Measurements from ENCODE around the gene TRNAU1AP.
A peak's percentile ranks its signal among the peaks of the same experiment; 100 is the strongest.

TRNAU1AP gene

DNA sequence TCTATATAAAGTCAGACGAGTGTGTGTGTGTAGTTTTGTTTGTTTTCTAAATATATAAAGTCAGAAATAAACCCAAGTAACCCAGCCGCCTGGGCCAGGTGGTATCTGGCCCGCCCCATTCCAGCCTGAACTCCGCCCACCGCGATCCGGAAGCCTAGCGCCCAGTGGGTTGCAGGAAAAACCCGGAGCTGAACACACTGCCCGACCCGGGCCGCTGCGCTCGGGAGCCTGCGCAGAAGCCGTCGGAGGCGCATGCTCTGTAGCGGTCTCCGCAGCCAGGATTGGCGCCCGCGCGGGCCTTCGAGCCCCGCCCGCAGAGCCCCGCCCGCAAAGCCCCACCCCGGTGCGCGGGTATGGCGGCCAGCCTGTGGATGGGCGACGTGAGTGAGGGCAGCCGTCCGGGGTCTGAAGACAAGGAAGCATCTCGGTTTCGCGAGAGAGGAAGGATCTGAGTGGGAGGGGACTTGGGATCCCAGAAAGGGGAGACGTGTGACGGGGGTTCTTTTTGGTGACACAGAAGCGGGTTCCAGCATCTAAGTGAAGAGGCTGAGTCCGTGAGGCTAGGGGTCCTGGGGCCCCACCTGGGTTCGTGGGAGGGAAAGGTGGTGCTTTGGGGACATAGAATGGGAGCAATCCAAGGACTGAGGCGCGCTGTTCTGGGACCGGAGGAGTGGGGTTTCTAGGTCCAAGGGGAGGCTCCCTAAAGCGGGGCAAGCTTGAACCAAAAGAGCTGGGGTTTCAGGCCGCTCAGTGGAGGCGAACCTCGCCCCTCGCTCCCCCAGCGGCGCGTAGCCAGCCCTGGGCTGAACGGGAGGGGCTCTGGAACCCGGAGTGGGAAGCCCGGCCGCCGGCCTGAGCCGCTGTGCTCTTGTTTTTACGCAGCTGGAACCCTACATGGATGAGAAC is at the start of gene TRNAU1AP:
Gene TRNAU1AP, plus strand, starts transcription at position 328 of the 906 bp plus-strand sequence. Its CDS starts 26 bp downstream, at position 354.
- H3K27ac ChIP-seq (ENCODE audit: low read depth, low read length), result peak within 1 kb of the TSS; percentile 73
- H3K36me3 ChIP-seq (ENCODE audit: control insufficient read depth in 5 of 5, insufficient read depth in 5 of 5, low read length in 5 of 5), result peaks cover 0 to 17% (median 6%) of the 10 kb centered on the region in 5 donors
- peaks cover 0 to 18% (median 15%) of the 10 kb centered on the region in 5 donors for H3K4me1 ChIP-seq (ENCODE audit: control insufficient read depth in 5 of 5, insufficient read depth in 5 of 5, low read length in 5 of 5)
- H3K9me3 ChIP-seq (ENCODE audit: control insufficient read depth in 5 of 5, low read length in 5 of 5), result no peaks in the 10 kb centered on the region
- peak within 1 kb of the TSS; percentile 80 to 98 (median 96) for H3K4me3 ChIP-seq (ENCODE audit: low read depth in 1 of 5, low read length in 5 of 5)
- no peaks in the 10 kb centered on the region for H3K27me3 ChIP-seq (ENCODE audit: control insufficient read depth in 5 of 5, insufficient read depth in 4 of 5, low read length in 5 of 5)
- H3K9ac ChIP-seq (ENCODE audit: low read length in 5 of 5), result peak within 1 kb of the TSS; percentile 60 to 95 (median 88)

GRCh38 chr1:28503117-28503516 is 49.8 kb upstream of the TRNAU1AP start:
- Histone ChIP-seq H3K4me1 (ENCODE audit: control insufficient read depth in 5 of 5, insufficient read depth in 5 of 5, low read length in 5 of 5) (peaks cover 2 to 26% (median 24%) of the 10 kb centered on the region in 5 donors), H3K9me3 (ENCODE audit: control insufficient read depth in 5 of 5, low read length in 5 of 5) (no peaks in the 10 kb centered on the region), H3K9ac (ENCODE audit: low read length in 5 of 5) (no peak overlapping the region), H3K4me3 (ENCODE audit: low read depth in 1 of 5, low read length in 5 of 5) (no peak overlapping the region), H3K27ac (ENCODE audit: low read depth, low read length) (no peak overlapping the region), H3K27me3 (ENCODE audit: control insufficient read depth in 5 of 5, insufficient read depth in 4 of 5, low read length in 5 of 5) (no peaks in the 10 kb centered on the region), H3K36me3 (ENCODE audit: control insufficient read depth in 5 of 5, insufficient read depth in 5 of 5, low read length in 5 of 5) (peaks cover 0 to 5% (median 1%) of the 10 kb centered on the region in 5 donors)

GRCh38 chr1:28505406-28506187 is 47.3 kb upstream of the TRNAU1AP start, which contains the start of gene RCC1:
RCC1 (plus strand) TSS chr1:28506043; CDS start chr1:28529867, 23,824 bp downstream.
- no peaks in the 10 kb centered on the region for H3K27me3 ChIP-seq (ENCODE audit: control insufficient read depth in 5 of 5, insufficient read depth in 4 of 5, low read length in 5 of 5)
- peak within 1 kb of the TSS; percentile 88 to 96 (median 93) for H3K4me3 ChIP-seq (ENCODE audit: low read depth in 1 of 5, low read length in 5 of 5)
- H3K36me3 ChIP-seq (ENCODE audit: control insufficient read depth in 5 of 5, insufficient read depth in 5 of 5, low read length in 5 of 5), result peaks cover 1 to 25% (median 23%) of the 10 kb centered on the region in 5 donors
- peaks cover 6 to 51% (median 49%) of the 10 kb centered on the region in 5 donors for H3K4me1 ChIP-seq (ENCODE audit: control insufficient read depth in 5 of 5, insufficient read depth in 5 of 5, low read length in 5 of 5)
- peak within 1 kb of the TSS; percentile 52 to 92 (median 84) for H3K9ac ChIP-seq (ENCODE audit: low read length in 5 of 5)
- peak within 1 kb of the TSS; percentile 83 for H3K27ac ChIP-seq (ENCODE audit: low read depth, low read length)
- H3K9me3 ChIP-seq (ENCODE audit: control insufficient read depth in 5 of 5, low read length in 5 of 5), result no peaks in the 10 kb centered on the region

- H3K4me3 ChIP-seq (ENCODE audit: low read depth in 1 of 5, low read length in 5 of 5), result peak overlapping the region; percentile 88 to 96 (median 93)
- H3K9ac ChIP-seq (ENCODE audit: low read length in 5 of 5), result peak overlapping the region; percentile 52 to 92 (median 84)
- no peaks in the 10 kb centered on the region for H3K9me3 ChIP-seq (ENCODE audit: control insufficient read depth in 5 of 5, low read length in 5 of 5)
- H3K27ac ChIP-seq (ENCODE audit: low read depth, low read length), result peak overlapping the region; percentile 83
- H3K27me3 ChIP-seq (ENCODE audit: control insufficient read depth in 5 of 5, insufficient read depth in 4 of 5, low read length in 5 of 5), result no peaks in the 10 kb centered on the region
- H3K4me1 ChIP-seq (ENCODE audit: control insufficient read depth in 5 of 5, insufficient read depth in 5 of 5, low read length in 5 of 5), result peaks cover 7 to 55% (median 50%) of the 10 kb centered on the region in 5 donors
- peaks cover 7 to 36% (median 28%) of the 10 kb centered on the region in 5 donors for H3K36me3 ChIP-seq (ENCODE audit: control insufficient read depth in 5 of 5, insufficient read depth in 5 of 5, low read length in 5 of 5)
Observed at GRCh38 chr1:28506907-28507246, 46.0 kb upstream of the TRNAU1AP start.

- Histone ChIP-seq H3K9ac (ENCODE audit: low read length in 5 of 5) (peak overlapping the region; percentile 52 to 92 (median 84)), H3K9me3 (ENCODE audit: control insufficient read depth in 5 of 5, low read length in 5 of 5) (no peaks in the 10 kb centered on the region), H3K27me3 (ENCODE audit: control insufficient read depth in 5 of 5, insufficient read depth in 4 of 5, low read length in 5 of 5) (no peaks in the 10 kb centered on the region), H3K4me1 (ENCODE audit: control insufficient read depth in 5 of 5, insufficient read depth in 5 of 5, low read length in 5 of 5) (peaks cover 7 to 59% (median 53%) of the 10 kb centered on the region in 5 donors), H3K27ac (ENCODE audit: low read depth, low read length) (peak overlapping the region; percentile 83), H3K4me3 (ENCODE audit: low read depth in 1 of 5, low read length in 5 of 5) (peak overlapping the region; percentile 88 to 96 (median 93)), H3K36me3 (ENCODE audit: control insufficient read depth in 5 of 5, insufficient read depth in 5 of 5, low read length in 5 of 5) (peaks cover 7 to 40% (median 30%) of the 10 kb centered on the region in 5 donors)
Observed at GRCh38 chr1:28507247-28507645, 45.6 kb upstream of the TRNAU1AP start.

- Histone ChIP-seq H3K36me3 (ENCODE audit: control insufficient read depth in 5 of 5, insufficient read depth in 5 of 5, low read length in 5 of 5) (peaks cover 9 to 41% (median 31%) of the 10 kb centered on the region in 5 donors), H3K27me3 (ENCODE audit: control insufficient read depth in 5 of 5, insufficient read depth in 4 of 5, low read length in 5 of 5) (no peaks in the 10 kb centered on the region), H3K9me3 (ENCODE audit: control insufficient read depth in 5 of 5, low read length in 5 of 5) (no peaks in the 10 kb centered on the region), H3K4me3 (ENCODE audit: low read depth in 1 of 5, low read length in 5 of 5) (peak overlapping the region; percentile 88 to 96 (median 93)), H3K27ac (ENCODE audit: low read depth, low read length) (peak overlapping the region; percentile 83), H3K9ac (ENCODE audit: low read length in 5 of 5) (peak overlapping the region; percentile 6 to 92 (median 84)), H3K4me1 (ENCODE audit: control insufficient read depth in 5 of 5, insufficient read depth in 5 of 5, low read length in 5 of 5) (peaks cover 7 to 61% (median 56%) of the 10 kb centered on the region in 5 donors)
Observed at GRCh38 chr1:28507646-28508434, 45.0 kb upstream of the TRNAU1AP start.

GRCh38 chr1:28508435-28508754 is 44.5 kb upstream of the TRNAU1AP start:
- Histone ChIP-seq H3K9me3 (ENCODE audit: control insufficient read depth in 5 of 5, low read length in 5 of 5) (no peaks in the 10 kb centered on the region), H3K27me3 (ENCODE audit: control insufficient read depth in 5 of 5, insufficient read depth in 4 of 5, low read length in 5 of 5) (no peaks in the 10 kb centered on the region), H3K4me3 (ENCODE audit: low read depth in 1 of 5, low read length in 5 of 5) (peak overlapping the region in 2 of 5 donors; percentile 22 to 93), H3K36me3 (ENCODE audit: control insufficient read depth in 5 of 5, insufficient read depth in 5 of 5, low read length in 5 of 5) (peaks cover 9 to 44% (median 31%) of the 10 kb centered on the region in 5 donors), H3K27ac (ENCODE audit: low read depth, low read length) (peak overlapping the region; percentile 83), H3K9ac (ENCODE audit: low read length in 5 of 5) (peak overlapping the region in 3 of 5 donors; percentile 59 to 84 (median 71)), H3K4me1 (ENCODE audit: control insufficient read depth in 5 of 5, insufficient read depth in 5 of 5, low read length in 5 of 5) (peaks cover 7 to 61% (median 56%) of the 10 kb centered on the region in 5 donors)

DNA sequence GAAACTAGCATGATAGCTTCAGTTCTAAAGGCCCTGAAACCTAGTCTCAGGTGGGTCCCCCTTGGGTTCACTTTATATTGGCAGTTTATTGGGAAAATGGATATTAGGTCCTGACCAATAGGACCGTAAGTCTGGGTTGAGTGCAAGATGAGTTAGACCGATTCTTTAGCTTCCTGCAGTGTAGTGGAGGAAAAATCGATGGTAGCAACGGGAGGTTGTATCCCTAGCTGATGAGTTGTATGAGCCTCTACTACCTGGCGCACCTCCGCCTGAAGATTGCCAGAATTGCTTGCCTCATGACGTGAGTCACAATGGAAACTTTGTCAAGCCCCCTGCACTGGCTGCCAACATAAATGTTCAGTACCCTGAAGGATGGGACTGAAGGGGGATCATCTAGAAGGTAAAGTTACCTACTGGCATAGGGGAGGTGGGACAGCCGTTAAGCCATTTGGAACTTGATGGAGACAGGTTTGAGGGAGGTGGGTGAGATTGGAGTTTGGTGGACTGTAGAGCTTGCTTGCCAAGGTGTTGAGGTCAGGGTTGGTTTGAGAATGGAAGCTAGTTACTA is 43.1 kb upstream of the TRNAU1AP start:
- no peaks in the 10 kb centered on the region for H3K9me3 ChIP-seq (ENCODE audit: control insufficient read depth in 5 of 5, low read length in 5 of 5)
- H3K36me3 ChIP-seq (ENCODE audit: control insufficient read depth in 5 of 5, insufficient read depth in 5 of 5, low read length in 5 of 5), result peaks cover 9 to 50% (median 36%) of the 10 kb centered on the region in 5 donors
- H3K4me3 ChIP-seq (ENCODE audit: low read depth in 1 of 5, low read length in 5 of 5), result no peak overlapping the region
- H3K27ac ChIP-seq (ENCODE audit: low read depth, low read length), result no peak overlapping the region
- H3K9ac ChIP-seq (ENCODE audit: low read length in 5 of 5), result peak overlapping the region in 3 of 5 donors; percentile 6 to 41 (median 22)
- H3K4me1 ChIP-seq (ENCODE audit: control insufficient read depth in 5 of 5, insufficient read depth in 5 of 5, low read length in 5 of 5), result peaks cover 7 to 61% (median 56%) of the 10 kb centered on the region in 5 donors
- no peaks in the 10 kb centered on the region for H3K27me3 ChIP-seq (ENCODE audit: control insufficient read depth in 5 of 5, insufficient read depth in 4 of 5, low read length in 5 of 5)

Measured in subcutaneous abdominal adipose tissue (tissue), 5 donors.